GM12892 (cell line): Measurements from ENCODE around the gene FNDC1.

ENCODE experiments used
- POLR2A ChIP-seq: IDR thresholded peaks from 2 replicates; pipeline ENCODE4 v1.6.1; 2011; ENCODE audit warnings: low read depth, low read length, control low read depth
- TAF1 ChIP-seq: IDR thresholded peaks from 2 replicates; pipeline ENCODE4 v1.6.1; 2011; ENCODE audit warnings: low read depth, mild to moderate bottlenecking, control low read depth, low read length, borderline replicate concordance

GRCh38 chr6:159168536-159169192 lies 536 bp upstream of the FNDC1 start:
- TF ChIP-seq POLR2A, result no peak
- TF ChIP-seq TAF1, result no peak
